HepG2 (cell line): ENCODE data around the gene CCDC106. TPM values are rescaled to one million over a fixed set of nuclear protein-coding genes. Genes with fewer than 3 reads are reported as not detected.

ENCODE experiments used
- AKAP8 ChIP-seq: sonication (generic); formaldehyde crosslinking; IDR thresholded peaks from 2 replicates; pipeline ENCODE4 v1.5.1; 2020; ENCODE audit warnings: mild to moderate bottlenecking, missing genetic modification reagents
- ATF7-NPFF ChIP-seq: sonication (generic); formaldehyde crosslinking; IDR thresholded peaks from 2 replicates; pipeline ENCODE4 v1.8.1; 2023; ENCODE audit warnings: mild to moderate bottlenecking, low read depth, missing genetic modification reagents, moderate library complexity
- BRD4 ChIP-seq: sonication (generic); formaldehyde crosslinking; IDR thresholded peaks from 2 replicates; pipeline ENCODE4 v1.4.0; 2020; ENCODE audit warnings: missing genetic modification reagents
- CBX5 ChIP-seq: sonication (generic); formaldehyde crosslinking; IDR thresholded peaks from 2 replicates; pipeline ENCODE4 v1.4.0; 2020; ENCODE audit warnings: missing genetic modification reagents, borderline replicate concordance
- HNRNPL ChIP-seq: fragments of 200-400 bp; formaldehyde crosslinking; IDR thresholded peaks from 2 replicates; pipeline ENCODE4 v1.6.1; 2017; ENCODE audit warnings: mild to moderate bottlenecking, low read depth, low read length
- KDM5A ChIP-seq: fragments of 200-600 bp; sonication (generic); IDR thresholded peaks from 2 replicates; pipeline ENCODE4 v1.7.0; 2018; ENCODE audit warnings: antibody characterized with exemption, mild to moderate bottlenecking, low read length, borderline replicate concordance
- MEIS2 ChIP-seq: sonication (generic); formaldehyde crosslinking; IDR thresholded peaks from 2 replicates; pipeline ENCODE4 v1.9.0; 2021; ENCODE audit warnings: mild to moderate bottlenecking, missing genetic modification reagents
- PHF8 ChIP-seq: sonication (generic); formaldehyde crosslinking; IDR thresholded peaks from 2 replicates; pipeline ENCODE4 v1.5.0; 2020; ENCODE audit warnings: missing genetic modification reagents
- PRDM10 ChIP-seq: sonication (generic); formaldehyde crosslinking; IDR thresholded peaks from 2 replicates; pipeline ENCODE4 v1.4.0; 2020; ENCODE audit warnings: low read depth, missing genetic modification reagents
- SMAD1 ChIP-seq: sonication (generic); formaldehyde crosslinking; IDR thresholded peaks from 2 replicates; pipeline ENCODE4 v1.4.0; 2020; ENCODE audit warnings: missing genetic modification reagents, low read depth, mild to moderate bottlenecking, borderline replicate concordance
- ZNF20 ChIP-seq: sonication (generic); formaldehyde crosslinking; IDR thresholded peaks from 2 replicates; pipeline ENCODE4 v1.4.0; 2020; ENCODE audit warnings: mild to moderate bottlenecking, moderate library complexity, missing genetic modification reagents
- ZNF543 ChIP-seq: sonication (generic); formaldehyde crosslinking; IDR thresholded peaks from 2 replicates; pipeline ENCODE4 v1.4.0; 2020; ENCODE audit warnings: mild to moderate bottlenecking, missing genetic modification reagents
- ZNF562 ChIP-seq: sonication (generic); formaldehyde crosslinking; IDR thresholded peaks from 2 replicates; pipeline ENCODE4 v1.8.0; 2022; ENCODE audit warnings: missing genetic modification reagents, borderline replicate concordance
- ZNF619 ChIP-seq: sonication (generic); formaldehyde crosslinking; IDR thresholded peaks from 2 replicates; pipeline ENCODE4 v1.4.0; 2020; ENCODE audit warnings: mild to moderate bottlenecking, missing genetic modification reagents
- ZSCAN31 ChIP-seq: sonication (generic); formaldehyde crosslinking; IDR thresholded peaks from 2 replicates; pipeline ENCODE4 v1.5.0; 2020; ENCODE audit warnings: low read depth, mild to moderate bottlenecking, missing genetic modification reagents
- polyA plus RNA-seq, 8 experiments: library from polyadenylated mRNA; depleted of rRNA in 3 of 8; stranded (reverse) in 7 of 8; unstranded in 1 of 8; fragments of >200 nt; fragmentation: Illumina TruSeq in 4 of 8; extraction: Trizol in 4 of 8; gene quantifications; 2 replicates each; pipeline versions ENCODE4 v1.2.1 to v1.2.3, GENCODE V29; 2011 to 2016; ENCODE audit warnings: low read depth in 4 of 8, missing spikeins in 1 of 8, mixed read lengths in 1 of 8; ENCODE audit not compliant: insufficient read depth in 1 of 8
- total RNA-seq, 5 experiments: library from RNA; depleted of rRNA; stranded (reverse); fragments of >200 nt; fragmentation: Illumina TruSeq; extraction: Trizol; gene quantifications; 2 replicates each; pipeline ENCODE4 v1.2.3, GENCODE V29; 2016; ENCODE audit warnings: low read depth in 1 of 5
- TF ChIP-seq, protein P1 (sequence below): sonication (generic); formaldehyde crosslinking; IDR thresholded peaks from 2 replicates; pipeline ENCODE4 v1.8.0; 2022; ENCODE audit warnings: mild to moderate bottlenecking, missing genetic modification reagents, moderate library complexity
- TF ChIP-seq, protein P2 (sequence below): sonication (generic); formaldehyde crosslinking; IDR thresholded peaks from 2 replicates; pipeline ENCODE4 v1.5.0; 2020; ENCODE audit warnings: mild to moderate bottlenecking, missing genetic modification reagents, moderate library complexity
- TF ChIP-seq, protein P3 (sequence below): sonication (generic); formaldehyde crosslinking; IDR thresholded peaks from 2 replicates; pipeline ENCODE4 v1.9.0; 2022; ENCODE audit warnings: missing genetic modification reagents, mild to moderate bottlenecking, borderline replicate concordance
- TF ChIP-seq, protein P4 (sequence below): sonication (generic); formaldehyde crosslinking; IDR thresholded peaks from 2 replicates; pipeline ENCODE4 v1.4.0; 2020; ENCODE audit warnings: missing genetic modification reagents, mild to moderate bottlenecking, borderline replicate concordance

Gene CCDC106
- total and polyA plus RNA-seq, 2 of the 13 experiments (the other 11 are each of a cell fraction or from before 2014, with no cell fraction given): 4.7 to 8.8 TPM

- no peak for TF ChIP-seq PRDM10 (CRISPR knock-in tag)
- TF ChIP-seq MEIS2 (CRISPR knock-in tag): peak; percentile 17; the same call in 1 of the 2 replicates
- peak; percentile 82 for TF ChIP-seq ZSCAN31 (CRISPR knock-in tag)
- TF ChIP-seq, protein P1, sequence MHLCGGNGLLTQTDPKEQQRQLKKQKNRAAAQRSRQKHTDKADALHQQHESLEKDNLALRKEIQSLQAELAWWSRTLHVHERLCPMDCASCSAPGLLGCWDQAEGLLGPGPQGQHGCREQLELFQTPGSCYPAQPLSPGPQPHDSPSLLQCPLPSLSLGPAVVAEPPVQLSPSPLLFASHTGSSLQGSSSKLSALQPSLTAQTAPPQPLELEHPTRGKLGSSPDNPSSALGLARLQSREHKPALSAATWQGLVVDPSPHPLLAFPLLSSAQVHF (CRISPR knock-in tag): 0 out of 2 replicates have a peak, but pooled peaks have one; percentile 53
- TF ChIP-seq, protein P2, sequence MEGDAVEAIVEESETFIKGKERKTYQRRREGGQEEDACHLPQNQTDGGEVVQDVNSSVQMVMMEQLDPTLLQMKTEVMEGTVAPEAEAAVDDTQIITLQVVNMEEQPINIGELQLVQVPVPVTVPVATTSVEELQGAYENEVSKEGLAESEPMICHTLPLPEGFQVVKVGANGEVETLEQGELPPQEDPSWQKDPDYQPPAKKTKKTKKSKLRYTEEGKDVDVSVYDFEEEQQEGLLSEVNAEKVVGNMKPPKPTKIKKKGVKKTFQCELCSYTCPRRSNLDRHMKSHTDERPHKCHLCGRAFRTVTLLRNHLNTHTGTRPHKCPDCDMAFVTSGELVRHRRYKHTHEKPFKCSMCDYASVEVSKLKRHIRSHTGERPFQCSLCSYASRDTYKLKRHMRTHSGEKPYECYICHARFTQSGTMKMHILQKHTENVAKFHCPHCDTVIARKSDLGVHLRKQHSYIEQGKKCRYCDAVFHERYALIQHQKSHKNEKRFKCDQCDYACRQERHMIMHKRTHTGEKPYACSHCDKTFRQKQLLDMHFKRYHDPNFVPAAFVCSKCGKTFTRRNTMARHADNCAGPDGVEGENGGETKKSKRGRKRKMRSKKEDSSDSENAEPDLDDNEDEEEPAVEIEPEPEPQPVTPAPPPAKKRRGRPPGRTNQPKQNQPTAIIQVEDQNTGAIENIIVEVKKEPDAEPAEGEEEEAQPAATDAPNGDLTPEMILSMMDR: no peak; the same call in 1 of the 2 replicates
- 0 out of 2 replicates have a peak, but pooled peaks have one; percentile 47 for TF ChIP-seq SMAD1 (CRISPR knock-in tag)
- no peak for TF ChIP-seq ZNF562 (CRISPR knock-in tag)
- no peak for TF ChIP-seq HNRNPL
- 0 out of 2 replicates have a peak, but pooled peaks have one; percentile 50 for TF ChIP-seq ZNF619 (CRISPR knock-in tag)
- TF ChIP-seq CBX5 (CRISPR knock-in tag): no peak
- TF ChIP-seq, protein P3, sequence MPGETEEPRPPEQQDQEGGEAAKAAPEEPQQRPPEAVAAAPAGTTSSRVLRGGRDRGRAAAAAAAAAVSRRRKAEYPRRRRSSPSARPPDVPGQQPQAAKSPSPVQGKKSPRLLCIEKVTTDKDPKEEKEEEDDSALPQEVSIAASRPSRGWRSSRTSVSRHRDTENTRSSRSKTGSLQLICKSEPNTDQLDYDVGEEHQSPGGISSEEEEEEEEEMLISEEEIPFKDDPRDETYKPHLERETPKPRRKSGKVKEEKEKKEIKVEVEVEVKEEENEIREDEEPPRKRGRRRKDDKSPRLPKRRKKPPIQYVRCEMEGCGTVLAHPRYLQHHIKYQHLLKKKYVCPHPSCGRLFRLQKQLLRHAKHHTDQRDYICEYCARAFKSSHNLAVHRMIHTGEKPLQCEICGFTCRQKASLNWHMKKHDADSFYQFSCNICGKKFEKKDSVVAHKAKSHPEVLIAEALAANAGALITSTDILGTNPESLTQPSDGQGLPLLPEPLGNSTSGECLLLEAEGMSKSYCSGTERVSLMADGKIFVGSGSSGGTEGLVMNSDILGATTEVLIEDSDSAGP (CRISPR knock-in tag): peak; percentile 72; the same call in 1 of the 2 replicates
- 0 out of 2 replicates have a peak, but pooled peaks have one; percentile 71 for TF ChIP-seq ZNF20 (CRISPR knock-in tag)
- TF ChIP-seq ATF7-NPFF: no peak
- peak; percentile 97 for TF ChIP-seq AKAP8
- peak; percentile 26; the same call in 1 of the 2 replicates for TF ChIP-seq BRD4
- peak; percentile 51; the same call in 1 of the 2 replicates for TF ChIP-seq ZNF543 (CRISPR knock-in tag)
- TF ChIP-seq, protein P4, sequence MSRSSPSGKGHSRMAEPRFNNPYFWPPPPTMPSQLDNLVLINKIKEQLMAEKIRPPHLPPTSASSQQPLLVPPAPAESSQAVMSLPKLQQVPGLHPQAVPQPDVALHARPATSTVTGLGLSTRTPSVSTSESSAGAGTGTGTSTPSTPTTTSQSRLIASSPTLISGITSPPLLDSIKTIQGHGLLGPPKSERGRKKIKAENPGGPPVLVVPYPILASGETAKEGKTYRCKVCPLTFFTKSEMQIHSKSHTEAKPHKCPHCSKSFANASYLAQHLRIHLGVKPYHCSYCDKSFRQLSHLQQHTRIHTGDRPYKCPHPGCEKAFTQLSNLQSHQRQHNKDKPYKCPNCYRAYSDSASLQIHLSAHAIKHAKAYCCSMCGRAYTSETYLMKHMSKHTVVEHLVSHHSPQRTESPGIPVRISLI: no peak
- peak; percentile 72 for TF ChIP-seq PHF8 (CRISPR knock-in tag)
- TF ChIP-seq KDM5A: peak; percentile 69; the same call in 1 of the 2 replicates
These were observed at the start of gene CCDC106 (continued) for GRCh38 chr19:55647732-55648584.
